IMR-90 (cell line): ENCODE data around the gene PCDHB12. TPM values are rescaled to one million over a fixed set of nuclear protein-coding genes. Genes with fewer than 3 reads are reported as not detected.
"Not testable (repeated sequence)": the region's sequence is repeated elsewhere in the genome, so short reads cannot be mapped to it uniquely, and the experiment has no call there.

ENCODE experiments used
- ATAC-seq: fragments of 200-7000 bp; cut with Tn5 transposase; 2 replicates; pipeline ENCODE4 v1.9.1; 2020; ENCODE audit warnings: low read depth, mild to moderate bottlenecking, moderate library complexity
- BruUV-seq: library from RNA; stranded (reverse); fragments of 400-500 nt; replicated peaks from 2 replicates; lab custom pipeline; 2021; lab: Mats Ljungman, UMichigan
- CTCF ChIA-PET: fragments of 300-600 bp; formaldehyde crosslinking; extraction: SDS; loops from one replicate; lab custom pipeline; 2021; ENCODE audit warnings: antibody characterized with exemption; lab: Yijun Ruan, JAX
- POLR2A ChIA-PET: fragments of 300-600 bp; sonication (Branson Sonifier 250); formaldehyde crosslinking; loops from one replicate; lab custom pipeline; 2022; ENCODE audit warnings: antibody characterized with exemption; ENCODE audit not compliant: unreplicated experiment; lab: Charles Lee
- DNase-seq: peaks from one replicate; pipeline ENCODE4 v3.0.0; 2013
- H2AFZ ChIP-seq: replicated peaks from 2 replicates; pipeline ENCODE3; 2013; ENCODE audit warnings: low read length, mild to moderate bottlenecking; ENCODE audit not compliant: poor library complexity
- H2AK5ac ChIP-seq: 2 replicates; pipeline ENCODE4 v1.6.1; 2013; ENCODE audit warnings: low read depth, low read length, inconsistent platforms
- H2AK9ac ChIP-seq: replicated peaks from 2 replicates; pipeline ENCODE3; 2013; ENCODE audit warnings: mild to moderate bottlenecking, low read depth, low read length, moderate library complexity; ENCODE audit not compliant: poor library complexity
- H2BK120ac ChIP-seq: 2 replicates; pipeline ENCODE4 v1.6.1; 2013; ENCODE audit warnings: low read depth, low read length, inconsistent platforms
- H2BK15ac ChIP-seq: 3 replicates; pipeline ENCODE4 v1.6.1; 2013; ENCODE audit warnings: low read depth, low read length, inconsistent platforms
- H2BK20ac ChIP-seq: 2 replicates; pipeline ENCODE4 v1.6.1; 2013; ENCODE audit warnings: low read depth, mild to moderate bottlenecking, inconsistent platforms, low read length, moderate library complexity
- H2BK5ac ChIP-seq: 2 replicates; pipeline ENCODE4 v1.6.1; 2013; ENCODE audit warnings: mild to moderate bottlenecking, low read depth, low read length, inconsistent platforms; ENCODE audit not compliant: poor library complexity, severe bottlenecking
- H3K14ac ChIP-seq: replicated peaks from 2 replicates; pipeline ENCODE4 v1.6.1; 2013; ENCODE audit warnings: low read depth, low read length, inconsistent platforms
- H3K18ac ChIP-seq: 2 replicates; pipeline ENCODE4 v1.6.1; 2013; ENCODE audit warnings: low read depth, low read length, control low read depth
- H3K23ac ChIP-seq: 2 replicates; pipeline ENCODE4 v1.6.1; 2013; ENCODE audit warnings: low read depth, low read length, inconsistent platforms
- H3K27ac ChIP-seq: 2 replicates; pipeline ENCODE4 v1.5.1; 2013; ENCODE audit warnings: mild to moderate bottlenecking, control low read depth, low read length; ENCODE audit not compliant: insufficient read depth
- H3K27me3 ChIP-seq: 2 replicates; pipeline ENCODE4 v1.6.1; 2013; ENCODE audit warnings: low read length; ENCODE audit not compliant: control insufficient read depth, insufficient read depth
- H3K36me3 ChIP-seq: 2 replicates; pipeline ENCODE4 v1.6.1; 2013; ENCODE audit warnings: low read length, mixed read lengths; ENCODE audit not compliant: control insufficient read depth, insufficient read depth
- H3K4ac ChIP-seq: 2 replicates; pipeline ENCODE4 v1.6.1; 2013; ENCODE audit warnings: low read depth, low read length, inconsistent platforms
- H3K4me1 ChIP-seq: 2 replicates; pipeline ENCODE4 v1.6.1; 2013; ENCODE audit warnings: low read length, mixed read lengths; ENCODE audit not compliant: control insufficient read depth, insufficient read depth
- H3K4me2 ChIP-seq: 2 replicates; pipeline ENCODE4 v1.6.1; 2013; ENCODE audit warnings: low read depth, mild to moderate bottlenecking, control low read depth, low read length, moderate library complexity
- H3K4me3 ChIP-seq: 2 replicates; pipeline ENCODE4 v1.5.1; 2013; ENCODE audit warnings: low read depth, mild to moderate bottlenecking, control low read depth, low read length, moderate library complexity; ENCODE audit not compliant: insufficient read depth
- H3K56ac ChIP-seq: 2 replicates; pipeline ENCODE4 v1.6.1; 2013; ENCODE audit warnings: low read length, inconsistent platforms; ENCODE audit not compliant: insufficient read depth; ENCODE audit errors: extremely low read depth
- H3K79me1 ChIP-seq, 2 experiments: 2 replicates each; pipeline ENCODE4 v1.6.1; 2013; ENCODE audit warnings: low read length in 2 of 2, inconsistent platforms in 1 of 2, low read depth in 1 of 2
- H3K9ac ChIP-seq: 2 replicates; pipeline ENCODE4 v1.6.1; 2013; ENCODE audit warnings: low read depth, low read length, control low read depth
- H3K9me1 ChIP-seq: 2 replicates; pipeline ENCODE4 v1.6.1; 2013; ENCODE audit warnings: low read length, inconsistent platforms; ENCODE audit not compliant: insufficient read depth
- H3K9me3 ChIP-seq: 2 replicates; pipeline ENCODE4 v1.6.1; 2013; ENCODE audit warnings: low read length; ENCODE audit not compliant: control insufficient read depth, insufficient read depth
- H4K20me1 ChIP-seq: 2 replicates; pipeline ENCODE4 v1.6.1; 2013; ENCODE audit warnings: low read length, inconsistent platforms; ENCODE audit not compliant: insufficient read depth
- H4K5ac ChIP-seq: 2 replicates; pipeline ENCODE4 v1.6.1; 2013; ENCODE audit warnings: mild to moderate bottlenecking, low read depth, low read length, control low read depth
- H4K8ac ChIP-seq, 2 experiments: 2 replicates each; pipeline ENCODE4 v1.6.1; 2013; ENCODE audit warnings: low read depth in 2 of 2, low read length in 2 of 2, control low read depth in 1 of 2, inconsistent platforms in 1 of 2
- H4K91ac ChIP-seq: 2 replicates; pipeline ENCODE4 v1.6.1; 2013; ENCODE audit warnings: low read depth, low read length, inconsistent platforms; ENCODE audit not compliant: insufficient read depth
- WGBS, 2 experiments: methylation state at CpG; one replicate each; pipeline versions ENCODE4 v1.1.5 to v1.1.7; 2013; ENCODE audit warnings: missing lambda C conversion rate in 2 of 2; ENCODE audit not compliant: insufficient read length in 1 of 2; ENCODE audit errors: extremely low coverage in 2 of 2; 5-methylcytosine and 5-hydroxymethylcytosine counted together
- dilution Hi-C: fragments of 300-500 bp; cut with HindIII; formaldehyde crosslinking; loops from one replicate; pipeline ENCODE4 v1.14.3; 2018; ENCODE audit warnings: low sequenced_read_pairs; ENCODE audit not compliant: unreplicated experiment
- in situ Hi-C: fragments of 300-500 bp; cut with MboI; formaldehyde crosslinking; loops from 3 replicates; pipeline ENCODE4 v1.14.3; 2019; ENCODE audit warnings: low sequenced_read_pairs, inconsistent platforms, mixed read lengths
- intact Hi-C: fragments of 100-400 bp; cut with micrococcal nuclease; formaldehyde crosslinking; loops from 2 replicates; pipeline ENCODE4 v1.10.0; 2022
- polyA plus RNA-seq, 3 experiments: library from polyadenylated mRNA; depleted of rRNA; stranded (reverse); fragments of >200 nt; gene quantifications; 2 replicates each; pipeline ENCODE4 v1.2.3, GENCODE V29; 2012; ENCODE audit warnings: low replicate concordance in 1 of 3
- total RNA-seq: library from RNA; depleted of rRNA; stranded (reverse); fragments of >200 nt; gene quantifications from 2 replicates; pipeline ENCODE4 v1.2.3, GENCODE V29; 2012

Gene PCDHB12
- total and polyA plus RNA-seq, 2 of the 4 experiments (the other 2 are of a cell fraction) = 0.09 to 0.18 TPM

GRCh38 chr5:141179876-141180275 is 28.6 kb upstream of the PCDHB12 start:
- WGBS, 2 experiments = no CpG with 5 or more reads among the region's 32 CpGs

More at GRCh38 chr5:141179876-141180275, 28.6 kb upstream of the PCDHB12 start:
- POLR2A ChIA-PET, H3K79me1 ChIP-seq, dilution Hi-C loops, H3K9me1 ChIP-seq, H2AK5ac ChIP-seq, H3K18ac ChIP-seq, H4K20me1 ChIP-seq, H2BK5ac ChIP-seq, H3K27me3 ChIP-seq, H2BK15ac ChIP-seq, BruUV-seq, H3K36me3 ChIP-seq, DNase-seq, in situ Hi-C loops, ATAC-seq, H3K4me2 ChIP-seq, H2BK120ac ChIP-seq, H4K91ac ChIP-seq, intact Hi-C loops, H2AFZ ChIP-seq, CTCF ChIA-PET, H3K27ac ChIP-seq, H3K14ac ChIP-seq, H3K4me3 ChIP-seq, H2AK9ac ChIP-seq, H3K4ac ChIP-seq, H3K23ac ChIP-seq, H3K4me1 ChIP-seq, H4K8ac ChIP-seq, H3K56ac ChIP-seq, H3K9ac ChIP-seq, H2BK20ac ChIP-seq, H4K5ac ChIP-seq: not testable (repeated sequence)
- peaks cover 23% of the 10 kb centered on the region; the same call in 1 of the 2 replicates for H3K9me3 ChIP-seq
